GM12878 (cell line): ENCODE data around the gene CA10. TPM values are rescaled to one million over a fixed set of nuclear protein-coding genes. Genes with fewer than 3 reads are reported as not detected.

Experiments
- ATAC-seq: fragments of 200-7000 bp; cut with Tn5 transposase; 3 replicates; pipeline ENCODE4 v1.9.1; 2020; ENCODE audit warnings: mild to moderate bottlenecking, moderate library complexity
- BruUV-seq: library from RNA; stranded (reverse); fragments of 400-500 nt; replicated peaks from 2 replicates; lab custom pipeline; 2021; lab: Mats Ljungman, UMichigan
- CTCF ChIA-PET: fragments of 300-600 bp; sonication (Branson Sonifier 250); formaldehyde crosslinking; extraction: SDS; loops from one replicate; lab custom pipeline; 2021; ENCODE audit warnings: inconsistent platforms; lab: Yijun Ruan, JAX
- POLR2A ChIA-PET: fragments of 350-600 bp; formaldehyde crosslinking; extraction: SDS; loops from one replicate; lab custom pipeline; 2021; ENCODE audit warnings: inconsistent platforms; lab: Charles Lee
- RAD21 ChIA-PET: fragments of 300-600 bp; sonication (Branson Sonifier 250); formaldehyde crosslinking; loops from one replicate; lab custom pipeline; 2023; ENCODE audit warnings: antibody characterized with exemption; ENCODE audit not compliant: unreplicated experiment; lab: Charles Lee
- SMC1A ChIA-PET: fragments of 300-600 bp; sonication (Branson Sonifier 250); formaldehyde crosslinking; loops from one replicate; lab custom pipeline; 2023; ENCODE audit not compliant: unreplicated experiment, uncharacterized antibody; lab: Charles Lee
- DNase-seq: peaks from one replicate; pipeline ENCODE4 v3.0.0-alpha.2; 2011; ENCODE audit warnings: low read depth, low spot score
- FAIRE-seq: peaks from 3 replicates; lab custom pipeline; 2011; peaks lifted over from hg19 to GRCh38; lab: Jason Lieb, UNC
- H2AFZ ChIP-seq: 2 replicates; pipeline ENCODE4 v1.6.0; 2011; ENCODE audit warnings: low read depth, low read length, control low read depth; ENCODE audit not compliant: control insufficient read depth
- H3K27ac ChIP-seq: 2 replicates; pipeline ENCODE4 v1.5.1; 2011; ENCODE audit warnings: control low read depth; ENCODE audit not compliant: control insufficient read depth, insufficient read depth
- H3K27me3 ChIP-seq, 2 experiments: replicated peaks in 1 of 2; 2 replicates each; pipeline versions ENCODE4 v1.6.0 to v1.6.1; 2011; ENCODE audit warnings: low read length in 1 of 2; ENCODE audit not compliant: control insufficient read depth in 2 of 2, insufficient read depth in 2 of 2
- H3K36me3 ChIP-seq, 2 experiments: 2 replicates each; pipeline ENCODE4 v1.5.1; 2011; ENCODE audit warnings: low read length in 1 of 2; ENCODE audit not compliant: control insufficient read depth in 2 of 2, insufficient read depth in 2 of 2
- H3K4me1 ChIP-seq: 2 replicates; pipeline ENCODE4 v1.6.1; 2011; ENCODE audit warnings: mild to moderate bottlenecking, low read length, moderate library complexity, mixed read lengths; ENCODE audit not compliant: control insufficient read depth, insufficient read depth
- H3K4me2 ChIP-seq: 2 replicates; pipeline ENCODE4 v1.6.0; 2011; ENCODE audit warnings: control low read depth; ENCODE audit not compliant: control insufficient read depth, insufficient read depth
- H3K4me3 ChIP-seq: fragments of 200-600 bp; sonication (generic); 2 replicates; pipeline ENCODE4 v1.5.1; 2016
- H3K79me2 ChIP-seq: 2 replicates; pipeline ENCODE4 v1.6.0; 2011; ENCODE audit warnings: low read length; ENCODE audit not compliant: control insufficient read depth, insufficient read depth
- H3K9ac ChIP-seq: 2 replicates; pipeline ENCODE4 v1.8.0; 2011; ENCODE audit warnings: low read length, control low read depth, mixed read lengths; ENCODE audit not compliant: control insufficient read depth, insufficient read depth
- H3K9me3 ChIP-seq: replicated peaks from 3 replicates; pipeline ENCODE4 v1.5.1; 2011; ENCODE audit warnings: mild to moderate bottlenecking, low read length; ENCODE audit not compliant: control insufficient read depth, insufficient read depth
- H4K20me1 ChIP-seq: 2 replicates; pipeline ENCODE4 v1.6.0; 2011; ENCODE audit not compliant: control insufficient read depth, insufficient read depth
- ASH2L ChIP-seq: fragments of 300-600, 200-600 bp; sonication (generic); IDR thresholded peaks from 2 replicates; pipeline ENCODE4 v1.6.1; 2017; ENCODE audit warnings: low read depth, mild to moderate bottlenecking, borderline replicate concordance
- BMI1 ChIP-seq: fragments of 450-650 bp; IDR thresholded peaks from 2 replicates; pipeline ENCODE4 v1.6.1; 2016; ENCODE audit warnings: mild to moderate bottlenecking, moderate library complexity, borderline replicate concordance
- CEBPB ChIP-seq, 2 experiments: fragments of 150-350 bp in 1 of 2; IDR thresholded peaks; 2 replicates each; pipeline ENCODE4 v1.6.1; 2012 to 2014; ENCODE audit warnings: low read depth in 2 of 2, low read length in 2 of 2, borderline replicate concordance in 1 of 2, inconsistent platforms in 1 of 2
- CEBPZ ChIP-seq: fragments of 150-350 bp; IDR thresholded peaks from 2 replicates; pipeline ENCODE4 v1.6.1; 2016; ENCODE audit warnings: low read depth, low read length
- ESRRA ChIP-seq: IDR thresholded peaks from 2 replicates; pipeline ENCODE4 v1.6.1; 2012; ENCODE audit warnings: mild to moderate bottlenecking, low read length, improper control_type of control experiment
- HDAC6 ChIP-seq: fragments of 200-600 bp; sonication (generic); IDR thresholded peaks from one replicate; pipeline ENCODE4 v1.8.0; 2017; ENCODE audit warnings: antibody characterized with exemption; ENCODE audit not compliant: unreplicated experiment
- HDGF ChIP-seq: fragments of 450-650 bp; IDR thresholded peaks from 2 replicates; pipeline ENCODE4 v1.6.1; 2016; ENCODE audit warnings: antibody characterized with exemption
- IKZF1 ChIP-seq: fragments of 450-650 bp; conservative IDR thresholded peaks from 2 replicates; pipeline ENCODE4 v1.6.1; 2017; ENCODE audit warnings: antibody characterized with exemption, mild to moderate bottlenecking
- LARP7 ChIP-seq: fragments of 450-650 bp; IDR thresholded peaks from 2 replicates; pipeline ENCODE4 v1.6.1; 2017; ENCODE audit warnings: mild to moderate bottlenecking
- MEF2B ChIP-seq: fragments of 450-650 bp; IDR thresholded peaks from 2 replicates; pipeline ENCODE4 v1.6.1; 2018; ENCODE audit warnings: mild to moderate bottlenecking, moderate library complexity; ENCODE audit not compliant: partially characterized antibody, poor library complexity, severe bottlenecking
- MTA3 ChIP-seq: IDR thresholded peaks from 2 replicates; pipeline ENCODE4 v1.6.1; 2012; ENCODE audit warnings: low read length, inconsistent platforms, borderline replicate concordance
- POLR2A ChIP-seq: IDR thresholded peaks from 2 replicates; pipeline ENCODE4 v1.6.1; 2011; ENCODE audit warnings: low read depth, mild to moderate bottlenecking, low read length
- SIN3A ChIP-seq: IDR thresholded peaks from 2 replicates; pipeline ENCODE4 v1.6.1; 2012; ENCODE audit warnings: low read depth, low read length, improper control_type of control experiment
- SIX5 ChIP-seq: IDR thresholded peaks from 2 replicates; pipeline ENCODE4 v1.6.1; 2011; ENCODE audit warnings: mild to moderate bottlenecking, low read depth, low read length, moderate library complexity; ENCODE audit not compliant: severe bottlenecking
- SREBF1 ChIP-seq: IDR thresholded peaks from 2 replicates; pipeline ENCODE4 v1.6.1; 2012; ENCODE audit warnings: mild to moderate bottlenecking, low read length
- WRNIP1 ChIP-seq: IDR thresholded peaks from 2 replicates; pipeline ENCODE4 v1.6.1; 2011; ENCODE audit warnings: low read depth, low read length, improper control_type of control experiment, borderline replicate concordance
- ZNF592 ChIP-seq: fragments of 450-650 bp; IDR thresholded peaks from 2 replicates; pipeline ENCODE4 v1.6.1; 2017; ENCODE audit warnings: mild to moderate bottlenecking, moderate library complexity
- WGBS: methylation state at CpG from one replicate; pipeline ENCODE4 v1.1.6; 2016; ENCODE audit warnings: low lambda C conversion rate; ENCODE audit not compliant: insufficient replicate concordance, insufficient coverage; ENCODE audit errors: missing lambda C conversion rate; 5-methylcytosine and 5-hydroxymethylcytosine counted together
- in situ Hi-C: fragments of 300-500 bp; cut with MboI; formaldehyde crosslinking; loops from 9 replicates; pipeline ENCODE4 v1.14.3; 2018; ENCODE audit warnings: mixed read lengths
- intact Hi-C: fragments of 100-400 bp; cut with micrococcal nuclease; formaldehyde crosslinking; loops from one replicate; pipeline ENCODE4 v1.14.2; 2022; ENCODE audit not compliant: unreplicated experiment
- polyA plus RNA-seq, 11 experiments: library from polyadenylated mRNA; depleted of rRNA in 4 of 11; unstranded in 6 of 11; stranded (reverse) in 5 of 11; fragments of >200 nt; fragmentation: Nextera tagmentation in 4 of 11; fragmentation: Illumina TruSeq in 1 of 11; extraction: Ambion mirVana in 4 of 11; extraction: Trizol in 1 of 11; gene quantifications; 1 replicate in 1 of 11; 2 replicates in 10 of 11; pipeline versions ENCODE4 v1.2.1 to v1.2.3, GENCODE V29; 2011 to 2016; ENCODE audit warnings: inconsistent platforms in 2 of 11, missing spikeins in 2 of 11, low read depth in 1 of 11
- total RNA-seq, 4 experiments: library from RNA; depleted of rRNA in 3 of 4; stranded (reverse); fragments of >200 nt in 3 of 4; fragmentation: Illumina TruSeq in 1 of 4; extraction: Trizol in 1 of 4; gene quantifications; 2 replicates each; pipeline versions ENCODE4 v1.2.1 to v1.2.3, GENCODE V29; 2013 to 2021

The CA10 gene
- total and polyA plus RNA-seq, 10 of the 15 experiments (the other 5 are each of a cell fraction or from before 2014, with no cell fraction given), result not detected

GRCh38 chr17:52064791-52065211 lies 93.7 kb downstream of the CA10 start (continued):
- TF ChIP-seq MEF2B (no peak), SIN3A (no peak), IKZF1 (no peak), WRNIP1 (no peak), HDAC6 (no peak), CEBPB (IDR thresholded peaks at IDR 0.05; ENCODE audit: borderline replicate concordance in 1 of 2, low read depth in 2 of 2, low read length in 2 of 2) (no peak), HDGF (no peak), ESRRA (no peak), ASH2L (no peak)

GRCh38 chr17:52049496-52049895 lies 109.0 kb downstream of the CA10 start:
- BruUV-seq, result no TSS peak
- ChIA-PET CTCF (no interaction called here), SMC1A (interaction anchor here (1.0 kb wide), 1 partner anchor 11 kb away, joined by 3 read pairs; no protein-coding TSS in a partner anchor), POLR2A (no interaction called here), RAD21 (no interaction called here)
- FAIRE-seq, result no peak
- DNase-seq, result no peak
- Histone ChIP-seq H3K9me3 (no peaks in the 10 kb centered on the region), H3K4me2 (no peak overlapping the region), H3K36me3 (no peaks in the 10 kb centered on the region), H3K4me3 (no peak overlapping the region), H2AFZ (no peak overlapping the region), H3K79me2 (no peaks in the 10 kb centered on the region), H3K27ac (no peak overlapping the region), H3K4me1 (no peaks in the 10 kb centered on the region), H3K27me3 (no peaks in the 10 kb centered on the region), H4K20me1 (no peaks in the 10 kb centered on the region), H3K9ac (no peak overlapping the region)
- 32% methylated on average over 1 of the region's 1 CpG for WGBS
- in situ Hi-C loops (no loop called here), intact Hi-C loops (no loop called here)
- no peak for ATAC-seq
- TF ChIP-seq ZNF592 (no peak), BMI1 (no peak), SIX5 (no peak), LARP7 (no peak), POLR2A (no peak), MTA3 (no peak), CEBPZ (no peak), SREBF1 (no peak)
